Retinal pigment epithelial cell (primary cell): ENCODE data around the gene STRA8.

Experiments used
- DNase-seq: peaks from one replicate; pipeline ENCODE4 v3.0.0-alpha.2; 2010; ENCODE audit warnings: low read depth
- H3K4me3 ChIP-seq: 2 replicates; pipeline ENCODE4 v1.5.1; 2011; ENCODE audit warnings: mild to moderate bottlenecking, low read length, control low read depth, moderate library complexity
- CTCF ChIP-seq: conservative IDR thresholded peaks from 2 replicates; pipeline ENCODE4 v1.5.1; 2011; ENCODE audit warnings: low read depth, low read length, control low read depth, inconsistent platforms

The STRA8 gene

GRCh38 chr7:135233570-135233969 is at the start of gene STRA8:
TSS of gene STRA8 (plus strand) at chr7:135233838. CDS start at chr7:135240525, 6,687 bp downstream.
- no peak for TF ChIP-seq CTCF
- H3K4me3 ChIP-seq = no peak within 1 kb of the TSS
- no peak for DNase-seq

GRCh38 chr7:135184254-135184841 is 49.3 kb upstream of the STRA8 start:
- no peak for DNase-seq
- TF ChIP-seq CTCF = no peak
- no peak overlapping the region for H3K4me3 ChIP-seq

GRCh38 chr7:135185471-135186260 is 48.0 kb upstream of the STRA8 start:
- no peak for TF ChIP-seq CTCF
- no peak overlapping the region for H3K4me3 ChIP-seq
- DNase-seq = no peak

GRCh38 chr7:135186261-135186540 is 47.4 kb upstream of the STRA8 start:
- no peak for DNase-seq
- TF ChIP-seq CTCF = no peak

GRCh38 chr7:135186841-135187253 is 46.8 kb upstream of the STRA8 start:
- no peak for DNase-seq
- no peak overlapping the region for H3K4me3 ChIP-seq
- TF ChIP-seq CTCF = no peak

More at GRCh38 chr7:135186261-135186540, 47.4 kb upstream of the STRA8 start:
- H3K4me3 ChIP-seq = no peak overlapping the region

GRCh38 chr7:135188298-135188984 is 45.2 kb upstream of the STRA8 start:
- no peak for DNase-seq
- TF ChIP-seq CTCF = no peak

More at GRCh38 chr7:135188298-135188984, 45.2 kb upstream of the STRA8 start:
- no peak overlapping the region for H3K4me3 ChIP-seq
